NCI-H524 treated with DMSO at 0.1 percent for 48 hours (cell line): ENCODE results near the gene MAPKAP1.
A peak's percentile ranks its signal among the peaks of the same experiment; 100 is the strongest.
"Not testable (repeated sequence)": the region's sequence is repeated elsewhere in the genome, so short reads cannot be mapped to it uniquely, and the experiment has no call there.

Experiments
- DNase-seq: peaks from one replicate; lab custom pipeline; 2025; lab: John Stamatoyannopoulos, UW

Gene MAPKAP1

DNA sequence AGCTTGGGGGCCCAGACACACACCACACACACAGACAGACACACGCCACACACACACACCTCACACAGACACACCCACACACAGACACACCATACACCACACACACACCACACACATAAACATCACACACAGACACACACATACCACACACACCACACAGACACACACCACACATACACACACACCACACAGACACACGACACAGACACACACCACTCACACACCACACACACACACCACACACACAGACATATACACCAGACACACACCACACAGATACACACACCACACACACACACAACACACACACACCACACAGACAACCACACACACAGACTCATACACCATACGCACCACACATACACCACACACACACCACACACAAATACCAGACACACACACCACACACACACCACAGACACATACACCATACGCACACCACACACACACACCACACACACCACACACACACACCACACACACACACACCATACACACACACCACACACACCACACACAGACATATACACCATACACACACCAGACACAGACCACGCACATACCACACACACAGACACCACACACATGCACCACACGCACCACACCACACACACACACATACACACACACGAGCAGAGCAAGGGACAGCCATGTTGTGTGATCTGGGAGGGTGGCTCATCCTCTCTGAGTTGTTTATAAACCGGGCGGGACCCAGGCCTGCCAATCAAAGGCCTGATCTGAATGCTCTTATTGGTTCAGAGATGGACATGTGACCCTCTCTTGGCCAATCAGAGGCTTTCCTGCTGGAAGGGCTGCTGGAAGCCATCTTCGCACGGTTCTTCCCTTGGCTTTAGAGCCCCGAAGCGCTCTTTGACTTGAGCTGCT, 297.1 kb downstream of the MAPKAP1 start:
- DNase-seq = peak; percentile 11

GRCh38 chr9:125409217-125409636, 297.8 kb downstream of the MAPKAP1 start:
- no peak for DNase-seq

GRCh38 chr9:125407974-125408900, 298.8 kb downstream of the MAPKAP1 start:
- DNase-seq = peak; percentile 21

DNA sequence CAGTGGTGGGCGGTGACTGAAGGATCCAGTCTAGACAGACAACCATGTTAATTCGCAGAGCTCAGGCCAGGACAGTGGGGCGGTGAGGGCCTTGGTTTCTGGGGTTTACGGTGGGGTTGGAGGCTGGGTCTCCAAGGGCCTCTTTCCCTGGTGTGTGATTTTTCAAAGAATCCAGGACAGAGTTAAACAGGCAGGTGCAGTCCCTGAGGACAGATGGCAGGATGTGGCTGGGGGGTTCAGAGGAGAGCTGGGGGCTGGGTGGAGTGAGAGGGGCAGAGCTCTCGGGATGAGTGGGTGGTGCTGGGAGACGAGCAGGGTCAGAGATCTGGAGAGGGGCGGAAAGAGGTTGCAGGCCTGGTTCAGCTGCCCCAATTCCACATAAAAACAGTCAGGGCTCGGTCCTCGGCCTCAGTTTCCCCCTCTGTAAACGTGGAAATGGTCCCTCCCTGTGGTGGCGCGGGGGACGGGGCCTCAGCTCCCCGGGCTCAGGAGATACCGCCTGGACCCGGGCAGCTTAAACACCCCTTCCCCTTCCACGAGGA, 299.5 kb downstream of the MAPKAP1 start:
- no peak for DNase-seq

- DNase-seq = no peak
Observed at GRCh38 chr9:125406810-125407087, 300.3 kb downstream of the MAPKAP1 start.

GRCh38 chr9:125405938-125406809, 300.8 kb downstream of the MAPKAP1 start:
- DNase-seq = no peak

GRCh38 chr9:125404733-125405132, 302.3 kb downstream of the MAPKAP1 start:
- no peak for DNase-seq

- no peak for DNase-seq
Observed at GRCh38 chr9:125400725-125401716, 306.0 kb downstream of the MAPKAP1 start.

GRCh38 chr9:125400232-125400631, 306.8 kb downstream of the MAPKAP1 start:
- DNase-seq = not testable (repeated sequence)

DNA sequence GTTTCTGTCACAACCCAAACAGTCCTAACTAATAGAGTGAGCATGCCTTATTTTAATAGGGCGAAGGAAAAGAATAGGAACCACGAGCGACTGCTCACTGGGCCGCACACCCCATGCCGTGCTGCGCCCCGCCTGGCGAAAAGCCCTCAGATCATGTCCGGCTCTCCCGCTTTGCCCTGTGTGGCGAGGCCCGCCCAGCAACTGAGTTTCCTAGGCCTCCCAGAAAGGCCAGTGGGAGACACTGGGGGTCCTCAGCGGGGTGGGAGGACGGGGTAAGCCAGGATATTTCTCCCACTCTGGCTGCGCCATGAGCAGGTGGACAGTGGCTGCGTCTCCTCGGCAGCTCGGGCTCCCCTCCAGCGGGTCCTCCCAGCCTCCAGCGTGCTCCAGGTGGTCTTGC, 307.3 kb downstream of the MAPKAP1 start:
- no peak for DNase-seq

GRCh38 chr9:125399165-125399564, 307.8 kb downstream of the MAPKAP1 start:
- no peak for DNase-seq

DNA sequence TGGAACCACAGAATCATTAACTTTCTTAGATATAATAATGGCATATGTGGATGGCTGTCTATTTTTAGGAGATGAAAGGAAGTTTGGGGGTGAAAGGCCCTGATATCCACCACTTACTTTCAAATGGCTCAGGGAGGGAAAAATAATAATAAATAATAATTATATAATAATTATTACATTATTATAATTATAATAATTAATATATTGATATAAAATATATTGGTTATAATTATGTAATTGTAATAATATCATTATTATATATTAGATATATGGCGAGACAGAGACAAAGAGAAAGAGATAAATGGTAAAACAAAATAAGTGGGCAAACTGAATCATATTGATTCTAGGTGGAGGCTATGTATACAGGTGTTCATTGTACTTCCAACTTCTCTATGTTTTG, 308.8 kb downstream of the MAPKAP1 start:
- DNase-seq = no peak

DNA sequence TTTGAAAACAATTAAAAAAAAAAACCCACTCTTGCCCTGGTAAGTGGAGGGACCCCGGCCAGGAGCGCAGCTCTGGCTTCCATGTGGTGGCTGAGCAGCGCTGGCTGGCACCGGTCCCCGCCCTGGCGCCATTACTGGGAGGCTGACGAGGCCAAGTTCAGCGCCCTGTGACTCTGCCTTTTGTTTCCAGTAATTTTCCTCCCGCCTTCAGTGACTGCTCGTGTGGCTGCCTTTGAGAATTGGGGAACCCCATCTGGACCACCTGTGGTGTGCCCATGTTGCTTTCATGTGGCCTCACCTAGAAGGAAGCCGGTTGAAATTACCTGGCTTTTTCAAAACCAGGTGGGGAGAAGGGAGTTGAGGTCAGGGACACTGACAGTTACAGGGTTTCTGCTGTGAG, 309.3 kb downstream of the MAPKAP1 start:
- DNase-seq = no peak

DNA sequence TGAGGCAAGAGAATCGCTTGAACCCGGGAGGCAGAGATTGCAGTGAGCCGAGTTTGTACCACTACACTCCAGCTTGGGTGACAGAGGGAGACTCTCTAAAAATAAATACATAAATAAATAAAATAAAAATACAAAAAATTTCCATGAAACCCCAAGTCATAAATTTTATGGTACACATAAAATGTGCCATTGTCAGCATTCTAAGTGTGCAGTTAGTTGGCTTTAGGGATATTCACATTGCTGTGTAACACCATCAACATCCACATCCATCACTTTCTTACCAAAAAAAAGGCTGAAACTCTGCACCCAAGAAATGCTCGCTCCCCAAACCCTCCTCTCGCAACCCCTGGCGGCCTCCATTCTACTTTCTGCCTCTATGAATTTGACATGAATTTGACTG, 310.2 kb downstream of the MAPKAP1 start:
- no peak for DNase-seq

DNA sequence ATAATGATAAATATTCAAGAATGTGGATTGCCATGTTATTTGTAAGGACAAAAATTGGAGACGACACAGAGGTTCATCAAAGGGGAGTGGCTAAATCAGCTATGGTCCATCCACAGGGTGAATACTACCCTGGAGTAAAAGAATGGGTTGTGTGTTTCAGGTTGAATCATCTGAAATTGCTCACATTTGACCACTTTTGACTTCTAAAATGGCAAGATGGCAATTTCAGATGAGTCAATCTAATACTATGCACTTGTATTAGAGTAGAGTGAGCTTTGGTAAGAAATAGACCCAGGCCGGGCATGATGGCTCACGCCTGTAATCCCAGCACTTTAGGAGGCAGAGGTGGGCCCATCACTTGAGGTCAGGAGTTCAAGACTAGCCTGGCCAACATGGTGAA, 313.6 kb downstream of the MAPKAP1 start:
- no peak for DNase-seq

DNA sequence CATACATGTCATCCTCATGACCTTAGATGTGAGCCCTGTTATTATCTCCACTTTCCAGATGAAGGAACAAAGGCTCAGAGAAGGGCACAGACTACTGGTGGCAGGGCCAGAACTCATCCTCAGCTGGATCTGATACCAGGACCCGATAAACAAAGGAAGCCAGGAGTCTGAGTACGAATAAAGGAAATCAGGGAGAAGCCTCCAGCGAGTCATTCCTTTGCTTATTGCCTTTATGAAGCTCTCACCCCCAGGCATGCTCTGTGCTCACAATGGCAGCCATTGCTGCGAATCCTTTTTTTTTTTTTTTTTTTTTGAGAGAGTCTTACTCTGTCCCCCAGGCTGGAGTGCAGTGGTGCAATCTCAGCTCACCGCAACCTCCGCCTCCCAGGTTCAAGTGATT, 315.3 kb downstream of the MAPKAP1 start:
- DNase-seq = no peak

DNA sequence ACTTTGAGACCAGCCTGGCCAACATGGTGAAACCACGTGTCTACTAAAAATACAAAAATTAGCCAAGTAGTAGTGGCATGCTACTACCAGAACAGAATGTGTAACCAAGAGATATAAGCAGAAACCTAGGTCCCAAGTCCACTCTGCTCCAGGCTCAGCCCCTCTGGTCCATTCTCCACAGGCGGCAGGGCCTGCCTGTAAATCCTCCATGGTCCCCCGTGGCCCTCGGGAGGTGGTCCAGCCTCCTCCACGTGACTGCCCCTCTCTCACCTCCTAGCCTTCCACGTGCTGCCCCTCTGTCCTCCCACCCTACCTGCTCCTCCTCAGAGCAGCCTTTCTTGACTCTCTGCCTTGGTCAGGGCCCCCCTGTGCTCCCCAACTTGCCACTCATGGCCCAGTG, 318.0 kb downstream of the MAPKAP1 start:
- no peak for DNase-seq

DNA sequence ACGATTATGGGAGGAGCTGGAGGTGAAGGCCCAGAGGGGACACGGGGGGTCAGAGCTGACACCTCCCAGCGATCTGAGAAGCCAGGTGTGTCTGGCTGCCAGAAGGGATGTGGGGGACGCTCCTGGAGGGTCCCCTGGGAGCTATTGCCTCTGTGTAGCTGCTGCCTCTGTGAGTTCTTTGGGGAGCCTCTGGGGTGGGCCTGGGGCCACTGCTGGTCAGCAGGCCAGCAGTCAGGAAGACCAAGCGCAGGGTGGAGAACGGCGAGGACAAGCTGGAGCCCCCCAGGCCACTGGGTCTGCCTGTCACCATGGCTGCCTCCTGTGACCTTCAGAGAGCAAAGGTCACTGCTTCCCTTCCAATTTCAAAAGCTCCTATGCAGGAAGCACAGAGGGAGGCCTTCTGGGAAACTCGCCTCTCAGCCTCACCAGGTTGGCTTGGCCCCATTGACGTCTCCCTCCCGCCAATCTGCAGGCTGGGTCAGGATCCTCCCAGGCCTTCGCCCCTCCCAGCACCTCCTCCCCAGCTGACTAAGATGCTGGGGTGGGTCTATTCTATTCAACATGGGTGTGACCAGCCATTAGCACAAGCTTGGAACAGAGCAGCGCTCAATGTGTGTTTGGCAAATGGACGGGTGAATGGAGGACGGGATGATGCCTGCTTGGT, 319.0 kb downstream of the MAPKAP1 start:
- no peak for DNase-seq
